ENCODE measurements around the gene RNF44. TPM values are rescaled to one million over a fixed set of nuclear protein-coding genes. Genes with fewer than 3 reads are reported as not detected.

Gene RNF44
- total RNA-seq, 1 experiment from 2014 or later, result 172 TPM

DNA sequence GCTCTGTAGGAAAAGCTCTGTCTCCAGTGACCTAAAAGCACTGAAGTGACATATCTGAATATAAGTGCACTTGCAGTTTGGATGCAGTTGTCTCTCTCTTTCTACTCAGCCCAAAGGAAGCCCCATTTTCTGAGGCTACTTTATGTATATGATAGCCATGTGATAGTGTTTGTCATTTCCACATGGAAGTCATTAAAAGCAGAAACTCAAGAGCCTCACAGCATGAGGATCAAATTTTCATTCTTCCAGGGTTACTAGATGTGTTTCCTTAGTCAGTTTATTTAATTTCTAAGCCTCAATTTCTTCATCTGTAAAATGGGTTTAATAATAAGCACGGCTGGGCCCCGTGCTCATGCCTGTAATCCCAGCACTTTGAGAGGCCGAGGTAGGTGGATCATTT is 36.7 kb downstream of the RNF44 start:
- Histone ChIP-seq H2BK12ac (ENCODE audit: insufficient read length, low read depth, low read length) (no peak overlapping the region), H2AFZ (ENCODE audit: low read length) (no peak overlapping the region), H4K8ac (replicated peaks; ENCODE audit: insufficient read length, low read depth, low read length) (no peak overlapping the region), H2AK5ac (ENCODE audit: insufficient read length, low read length) (no peak overlapping the region), H2BK20ac (ENCODE audit: low read depth, low read length, poor library complexity, severe bottlenecking) (no peak overlapping the region), H3K4me2 (ENCODE audit: insufficient read depth, insufficient read length, low read length) (no peak overlapping the region), H2BK120ac (ENCODE audit: low read depth, low read length, poor library complexity, severe bottlenecking) (no peak overlapping the region), H3K27ac (ENCODE audit: insufficient read length, low read depth, low read length) (no peak overlapping the region), H3K4me1 (ENCODE audit: insufficient read depth, low read length) (no peaks in the 10 kb centered on the region), H3K27me3 (ENCODE audit: insufficient read depth, low read length) (no peaks in the 10 kb centered on the region), H3K23me2 (ENCODE audit: insufficient read length, low read depth, low read length, poor library complexity, severe bottlenecking) (peaks cover 2% of the 10 kb centered on the region), H4K20me1 (ENCODE audit: control insufficient read depth, insufficient read depth, insufficient read length) (peaks cover 4% of the 10 kb centered on the region), H4K91ac (ENCODE audit: insufficient read length, low read depth, low read length) (no peak overlapping the region), H3K23ac (ENCODE audit: insufficient read length, low read depth, low read length) (no peak overlapping the region), H2BK5ac (ENCODE audit: insufficient read length, low read length) (no peak overlapping the region), H3K9ac (ENCODE audit: extremely low read depth, insufficient read length, low read length) (no peak overlapping the region), H3T11ph (ENCODE audit: low read length) (no peak overlapping the region), H3K4ac (ENCODE audit: low read depth, low read length) (no peak overlapping the region), H3K18ac (ENCODE audit: insufficient read length, low read depth, low read length) (no peak overlapping the region), H3K9me3 (ENCODE audit: control insufficient read depth, low read depth, low read length) (no peaks in the 10 kb centered on the region), H3K79me1 (ENCODE audit: insufficient read depth, low read depth, low read length, poor library complexity, severe bottlenecking) (no peaks in the 10 kb centered on the region), H2BK15ac (ENCODE audit: low read depth, low read length) (no peak overlapping the region), H3K79me2 (ENCODE audit: insufficient read depth, low read length) (no peaks in the 10 kb centered on the region), H3K14ac (ENCODE audit: insufficient read depth, low read length) (no peak overlapping the region), H3K56ac (ENCODE audit: insufficient read length, low read depth, low read length) (no peak overlapping the region), H4K5ac (ENCODE audit: insufficient read length, low read depth, low read length) (no peak overlapping the region)
- no peak for DNase-seq
- H3K4me1 Mint-ChIP-seq, result no peaks in the 10 kb centered on the region
- WGBS (ENCODE audit: extremely low coverage, insufficient read length, low lambda C conversion rate), result no CpG with 5 or more reads among the region's 3 CpGs
- no peaks in the 10 kb centered on the region for H3K27me3 Mint-ChIP-seq (ENCODE audit: low read depth)
- H3K4me3 Mint-ChIP-seq, result no peak overlapping the region
- TF ChIP-seq, protein P1, sequence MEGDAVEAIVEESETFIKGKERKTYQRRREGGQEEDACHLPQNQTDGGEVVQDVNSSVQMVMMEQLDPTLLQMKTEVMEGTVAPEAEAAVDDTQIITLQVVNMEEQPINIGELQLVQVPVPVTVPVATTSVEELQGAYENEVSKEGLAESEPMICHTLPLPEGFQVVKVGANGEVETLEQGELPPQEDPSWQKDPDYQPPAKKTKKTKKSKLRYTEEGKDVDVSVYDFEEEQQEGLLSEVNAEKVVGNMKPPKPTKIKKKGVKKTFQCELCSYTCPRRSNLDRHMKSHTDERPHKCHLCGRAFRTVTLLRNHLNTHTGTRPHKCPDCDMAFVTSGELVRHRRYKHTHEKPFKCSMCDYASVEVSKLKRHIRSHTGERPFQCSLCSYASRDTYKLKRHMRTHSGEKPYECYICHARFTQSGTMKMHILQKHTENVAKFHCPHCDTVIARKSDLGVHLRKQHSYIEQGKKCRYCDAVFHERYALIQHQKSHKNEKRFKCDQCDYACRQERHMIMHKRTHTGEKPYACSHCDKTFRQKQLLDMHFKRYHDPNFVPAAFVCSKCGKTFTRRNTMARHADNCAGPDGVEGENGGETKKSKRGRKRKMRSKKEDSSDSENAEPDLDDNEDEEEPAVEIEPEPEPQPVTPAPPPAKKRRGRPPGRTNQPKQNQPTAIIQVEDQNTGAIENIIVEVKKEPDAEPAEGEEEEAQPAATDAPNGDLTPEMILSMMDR (conservative IDR thresholded peaks at IDR 0.05), result no peak
- H3K9me3 Mint-ChIP-seq, result no peaks in the 10 kb centered on the region
- no peak overlapping the region for H3K27ac Mint-ChIP-seq
- H3K36me3 Mint-ChIP-seq (ENCODE audit: insufficient read depth in 1 of 3, low read depth in 3 of 3), result peaks cover 32 to 84% (median 82%) of the 10 kb centered on the region in 3 experiments; a peak in 6 of 7 replicates

Measured in H9 (cell line).